Endothelial cell (in vitro differentiated cells): Measurements from ENCODE around the gene SLC5A2. TPM values are rescaled to one million over a fixed set of nuclear protein-coding genes. Genes with fewer than 3 reads are reported as not detected.
"Not testable (repeated sequence)": the region's sequence is repeated elsewhere in the genome, so short reads cannot be mapped to it uniquely, and the experiment has no call there.

Source experiments
- DNase-seq: peaks from one replicate; pipeline ENCODE4 v3.0.0; 2021; ENCODE audit warnings: low spot score
- H3K27ac Mint-ChIP-seq: one replicate; pipeline ENCODE4 v1.8.0; 2021; ENCODE audit warnings: mixed read lengths, inconsistent platforms; ENCODE audit not compliant: unreplicated experiment
- H3K27me3 Mint-ChIP-seq: one replicate; pipeline ENCODE4 v1.8.0; 2021; ENCODE audit warnings: mild to moderate bottlenecking, moderate library complexity, mixed read lengths, inconsistent platforms; ENCODE audit not compliant: unreplicated experiment
- H3K36me3 Mint-ChIP-seq: one replicate; pipeline ENCODE4 v1.8.0; 2021; ENCODE audit warnings: mild to moderate bottlenecking, low read depth, mixed read lengths, inconsistent platforms; ENCODE audit not compliant: unreplicated experiment
- H3K4me1 Mint-ChIP-seq: one replicate; pipeline ENCODE4 v1.8.0; 2021; ENCODE audit warnings: mild to moderate bottlenecking, mixed read lengths, inconsistent platforms; ENCODE audit not compliant: unreplicated experiment
- H3K4me3 Mint-ChIP-seq: one replicate; pipeline ENCODE4 v1.8.0; 2021; ENCODE audit warnings: mild to moderate bottlenecking, mixed read lengths, inconsistent platforms; ENCODE audit not compliant: unreplicated experiment
- H3K9me3 Mint-ChIP-seq: one replicate; pipeline ENCODE4 v1.8.0; 2021; ENCODE audit warnings: mixed read lengths, inconsistent platforms; ENCODE audit not compliant: unreplicated experiment
- CTCF ChIP-seq: fragments of 200-600 bp; sonication (generic); IDR thresholded peaks from one replicate; pipeline ENCODE4 v1.5.0; 2021; ENCODE audit warnings: antibody characterized with exemption; ENCODE audit not compliant: unreplicated experiment
- total RNA-seq: library from RNA; stranded (reverse); fragmentation: NEBNext Ultra II Directional; extraction: Animal tissue kit (Norgen Biotek cat#: 25700); gene quantifications from one replicate; pipeline ENCODE4 v1.2.1, GENCODE V29; 2021; ENCODE audit not compliant: unreplicated experiment

The SLC5A2 gene
- total RNA-seq, 1 donor from 2014 or later, result not detected

GRCh38 chr16:31480851-31481536 lies 1.9 kb upstream of the SLC5A2 start:
- H3K9me3 Mint-ChIP-seq, result no peaks in the 10 kb centered on the region
- DNase-seq, result no peak

GRCh38 chr16:31484048-31484447 lies 1.1 kb downstream of the SLC5A2 start:
- peaks cover 24% of the 10 kb centered on the region for H3K27me3 Mint-ChIP-seq

More at GRCh38 chr16:31480851-31481536, 1.9 kb upstream of the SLC5A2 start:
- H3K4me1 Mint-ChIP-seq, result peaks cover 11% of the 10 kb centered on the region
- no peak overlapping the region for H3K4me3 Mint-ChIP-seq
- H3K27ac Mint-ChIP-seq, result no peak overlapping the region
- peaks cover 28% of the 10 kb centered on the region for H3K27me3 Mint-ChIP-seq
- no peaks in the 10 kb centered on the region for H3K36me3 Mint-ChIP-seq
- no peak for TF ChIP-seq CTCF

GRCh38 chr16:31484491-31485171 lies 1.7 kb downstream of the SLC5A2 start:
- no peaks in the 10 kb centered on the region for H3K9me3 Mint-ChIP-seq
- no peak for TF ChIP-seq CTCF
- H3K4me1 Mint-ChIP-seq, result peaks cover 4% of the 10 kb centered on the region
- H3K27ac Mint-ChIP-seq, result no peak overlapping the region
- H3K27me3 Mint-ChIP-seq, result peaks cover 25% of the 10 kb centered on the region
- no peak for DNase-seq
- H3K36me3 Mint-ChIP-seq, result peaks cover 3% of the 10 kb centered on the region
- H3K4me3 Mint-ChIP-seq, result peak overlapping the region; percentile 21

More at GRCh38 chr16:31484048-31484447, 1.1 kb downstream of the SLC5A2 start:
- H3K9me3 Mint-ChIP-seq, H3K36me3 Mint-ChIP-seq, DNase-seq, H3K27ac Mint-ChIP-seq, H3K4me1 Mint-ChIP-seq: not testable (repeated sequence)
- H3K4me3 Mint-ChIP-seq, result peak overlapping the region; percentile 21

- peaks cover 2% of the 10 kb centered on the region for H3K4me1 Mint-ChIP-seq
- peaks cover 6% of the 10 kb centered on the region for H3K36me3 Mint-ChIP-seq
- H3K27ac Mint-ChIP-seq, result no peak overlapping the region
- no peak for DNase-seq
- H3K27me3 Mint-ChIP-seq, result peaks cover 29% of the 10 kb centered on the region
- H3K4me3 Mint-ChIP-seq, result no peak overlapping the region
- no peak for TF ChIP-seq CTCF
- no peaks in the 10 kb centered on the region for H3K9me3 Mint-ChIP-seq
Observed at GRCh38 chr16:31485571-31485970, 2.6 kb downstream of the SLC5A2 start.

- TF ChIP-seq CTCF, result no peak
- H3K4me3 Mint-ChIP-seq, result no peak overlapping the region
- peaks cover 10% of the 10 kb centered on the region for H3K36me3 Mint-ChIP-seq
- DNase-seq, result no peak
- H3K27me3 Mint-ChIP-seq, result peaks cover 34% of the 10 kb centered on the region
- H3K9me3 Mint-ChIP-seq, result no peaks in the 10 kb centered on the region
- no peak overlapping the region for H3K27ac Mint-ChIP-seq
- no peaks in the 10 kb centered on the region for H3K4me1 Mint-ChIP-seq
Observed at GRCh38 chr16:31486045-31486444, 3.1 kb downstream of the SLC5A2 start.
